ENCODE data around the gene ZNF319. TPM values are rescaled to one million over a fixed set of nuclear protein-coding genes. Genes with fewer than 3 reads are reported as not detected.

Gene ZNF319
- total RNA-seq, 2 experiments from 2014 or later: 4.7 to 12.7 TPM

DNA sequence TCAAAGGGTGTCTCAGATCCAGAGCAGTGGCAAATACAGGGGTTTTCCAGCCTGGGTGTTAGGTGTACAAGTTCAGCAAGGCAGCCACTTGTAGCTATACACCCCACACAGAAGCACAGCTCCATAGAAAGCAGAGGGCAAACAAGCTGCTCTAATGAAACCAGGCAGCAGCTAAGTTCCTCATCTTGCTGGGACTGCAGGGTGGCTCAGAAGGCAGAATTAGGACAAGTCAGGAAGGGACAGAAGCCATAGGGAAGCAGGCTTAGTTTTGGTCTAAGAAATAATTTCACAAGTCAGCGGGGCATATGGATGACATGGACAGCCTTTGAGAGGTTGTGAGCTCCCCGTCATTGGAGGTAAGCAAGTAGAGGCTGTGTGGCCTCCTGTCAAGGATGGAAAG, 53.2 kb downstream of the ZNF319 start:
- H3K4me2 ChIP-seq (ENCODE audit: low read length): no peak overlapping the region
- H4K20me1 ChIP-seq (ENCODE audit: insufficient read depth, low read length): no peaks in the 10 kb centered on the region
- no peak overlapping the region for H3K4me3 ChIP-seq (ENCODE audit: low read depth, low read length, poor library complexity, severe bottlenecking)
- TF ChIP-seq, protein P1, sequence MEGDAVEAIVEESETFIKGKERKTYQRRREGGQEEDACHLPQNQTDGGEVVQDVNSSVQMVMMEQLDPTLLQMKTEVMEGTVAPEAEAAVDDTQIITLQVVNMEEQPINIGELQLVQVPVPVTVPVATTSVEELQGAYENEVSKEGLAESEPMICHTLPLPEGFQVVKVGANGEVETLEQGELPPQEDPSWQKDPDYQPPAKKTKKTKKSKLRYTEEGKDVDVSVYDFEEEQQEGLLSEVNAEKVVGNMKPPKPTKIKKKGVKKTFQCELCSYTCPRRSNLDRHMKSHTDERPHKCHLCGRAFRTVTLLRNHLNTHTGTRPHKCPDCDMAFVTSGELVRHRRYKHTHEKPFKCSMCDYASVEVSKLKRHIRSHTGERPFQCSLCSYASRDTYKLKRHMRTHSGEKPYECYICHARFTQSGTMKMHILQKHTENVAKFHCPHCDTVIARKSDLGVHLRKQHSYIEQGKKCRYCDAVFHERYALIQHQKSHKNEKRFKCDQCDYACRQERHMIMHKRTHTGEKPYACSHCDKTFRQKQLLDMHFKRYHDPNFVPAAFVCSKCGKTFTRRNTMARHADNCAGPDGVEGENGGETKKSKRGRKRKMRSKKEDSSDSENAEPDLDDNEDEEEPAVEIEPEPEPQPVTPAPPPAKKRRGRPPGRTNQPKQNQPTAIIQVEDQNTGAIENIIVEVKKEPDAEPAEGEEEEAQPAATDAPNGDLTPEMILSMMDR (conservative IDR thresholded peaks at IDR 0.05; ENCODE audit: low read length): no peak
- no peak overlapping the region for H2AFZ ChIP-seq (ENCODE audit: low read length)
- H3K9me3 ChIP-seq (ENCODE audit: low read length): no peaks in the 10 kb centered on the region
- H3K27ac ChIP-seq (ENCODE audit: low read depth, low read length, poor library complexity, severe bottlenecking): no peak overlapping the region
- no peaks in the 10 kb centered on the region for H3K79me2 ChIP-seq (ENCODE audit: insufficient read depth, low read depth, low read length)
- POLR2A ChIA-PET: interaction anchor here (0.9 kb wide), 1 partner anchor 14 kb away, joined by 3 read pairs; no protein-coding TSS in a partner anchor
- H3K4me1 ChIP-seq (ENCODE audit: insufficient read depth, low read length, poor library complexity, severe bottlenecking): no peaks in the 10 kb centered on the region
- intact Hi-C loops (cut with micrococcal nuclease; ENCODE audit: unreplicated experiment): no loop called here
- no peaks in the 10 kb centered on the region for H3K9me2 ChIP-seq (ENCODE audit: insufficient read depth, low read length)
- H3K36me3 ChIP-seq (ENCODE audit: insufficient read depth, low read length): no peaks in the 10 kb centered on the region
- CTCF ChIA-PET (ENCODE audit: unreplicated experiment): no interaction called here
- DNase-seq (ENCODE audit: low spot score): no peak
- BruUV-seq (replicated peaks): no TSS peak

DNA sequence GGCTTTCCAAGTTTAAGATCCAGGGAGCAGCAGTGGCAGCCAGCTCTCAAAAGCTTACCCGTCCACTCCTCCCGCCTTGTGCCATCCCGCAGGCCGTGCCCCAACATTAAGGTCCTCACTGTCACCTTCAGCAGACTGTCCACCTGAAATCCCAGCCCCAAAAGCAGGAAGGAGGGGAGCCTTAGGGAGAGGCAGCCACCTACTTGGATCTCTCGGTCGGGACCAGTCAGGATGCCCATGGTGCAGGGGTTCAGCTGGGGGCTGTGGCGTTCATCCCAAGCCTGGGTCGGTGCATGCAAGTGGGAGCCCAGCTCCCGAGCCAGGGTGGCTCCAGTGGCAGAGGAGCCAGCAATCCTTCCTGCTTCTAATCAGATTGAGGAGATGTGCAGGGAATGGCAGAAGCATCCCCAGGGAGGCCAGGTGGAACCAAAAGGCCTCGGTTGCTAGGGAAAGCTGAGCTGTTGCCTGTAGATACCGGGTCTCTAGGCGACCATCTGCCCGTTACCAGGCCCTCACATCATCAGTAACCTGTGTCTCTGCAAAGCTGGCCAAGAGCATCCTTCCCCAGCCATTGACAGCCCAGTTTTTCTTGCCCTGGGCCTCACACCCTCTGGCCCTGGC, 54.2 kb downstream of the ZNF319 start:
- no peak for DNase-seq (ENCODE audit: low spot score)
- CTCF ChIA-PET (ENCODE audit: unreplicated experiment): no interaction called here
- H3K9me3 ChIP-seq (ENCODE audit: low read length): no peaks in the 10 kb centered on the region
- intact Hi-C loops (cut with micrococcal nuclease; ENCODE audit: unreplicated experiment): no loop called here
- no peak overlapping the region for H2AFZ ChIP-seq (ENCODE audit: low read length)
- no peak overlapping the region for H3K4me2 ChIP-seq (ENCODE audit: low read length)
- H3K4me3 ChIP-seq (ENCODE audit: low read depth, low read length, poor library complexity, severe bottlenecking): no peak overlapping the region
- POLR2A ChIA-PET: no interaction called here
- BruUV-seq (replicated peaks): no TSS peak
- H3K4me1 ChIP-seq (ENCODE audit: insufficient read depth, low read length, poor library complexity, severe bottlenecking): no peaks in the 10 kb centered on the region
- no peak overlapping the region for H3K27ac ChIP-seq (ENCODE audit: low read depth, low read length, poor library complexity, severe bottlenecking)
- no peaks in the 10 kb centered on the region for H3K9me2 ChIP-seq (ENCODE audit: insufficient read depth, low read length)
- H3K79me2 ChIP-seq (ENCODE audit: insufficient read depth, low read depth, low read length): no peaks in the 10 kb centered on the region
- no peak for TF ChIP-seq EZH2phosphoT487 (IDR thresholded peaks at IDR 0.05; ENCODE audit: borderline replicate concordance, low read depth, low read length)
- TF ChIP-seq, protein P1 (conservative IDR thresholded peaks at IDR 0.05; ENCODE audit: low read length): no peak
- no peaks in the 10 kb centered on the region for H3K36me3 ChIP-seq (ENCODE audit: insufficient read depth, low read length)
- no peaks in the 10 kb centered on the region for H4K20me1 ChIP-seq (ENCODE audit: insufficient read depth, low read length)

DNA sequence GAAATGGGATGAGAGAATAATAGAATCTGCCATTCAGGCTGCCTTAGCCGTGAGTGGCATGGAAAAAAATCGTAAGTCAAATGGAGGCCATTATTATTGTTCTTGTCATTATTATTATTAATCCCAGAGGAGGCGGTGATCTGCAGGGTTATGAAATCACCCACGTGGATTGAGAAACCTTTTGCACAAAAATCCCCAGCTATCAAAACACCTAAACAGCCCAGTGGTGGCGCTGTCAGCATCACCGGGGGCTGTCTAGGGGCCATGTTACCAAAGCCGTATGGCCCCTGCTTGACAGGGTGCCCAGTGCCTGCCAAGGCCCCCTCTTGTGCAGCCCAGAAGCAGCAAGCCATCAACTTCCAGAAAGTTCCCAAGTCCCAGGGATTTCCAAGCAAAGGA, 54.7 kb downstream of the ZNF319 start:
- intact Hi-C loops (cut with micrococcal nuclease; ENCODE audit: unreplicated experiment): no loop called here
- no peaks in the 10 kb centered on the region for H3K79me2 ChIP-seq (ENCODE audit: insufficient read depth, low read depth, low read length)
- DNase-seq (ENCODE audit: low spot score): no peak
- H3K9me3 ChIP-seq (ENCODE audit: low read length): no peaks in the 10 kb centered on the region
- H3K4me3 ChIP-seq (ENCODE audit: low read depth, low read length, poor library complexity, severe bottlenecking): no peak overlapping the region
- ChIA-PET POLR2A (no interaction called here), CTCF (ENCODE audit: unreplicated experiment) (no interaction called here)
- no peaks in the 10 kb centered on the region for H3K9me2 ChIP-seq (ENCODE audit: insufficient read depth, low read length)
- no peak for TF ChIP-seq EZH2phosphoT487 (IDR thresholded peaks at IDR 0.05; ENCODE audit: borderline replicate concordance, low read depth, low read length)
- TF ChIP-seq, protein P1 (conservative IDR thresholded peaks at IDR 0.05; ENCODE audit: low read length): peak; percentile 51
- BruUV-seq (replicated peaks): no TSS peak
- H4K20me1 ChIP-seq (ENCODE audit: insufficient read depth, low read length): no peaks in the 10 kb centered on the region
- H3K4me1 ChIP-seq (ENCODE audit: insufficient read depth, low read length, poor library complexity, severe bottlenecking): no peaks in the 10 kb centered on the region
- H3K4me2 ChIP-seq (ENCODE audit: low read length): no peak overlapping the region
- no peak overlapping the region for H2AFZ ChIP-seq (ENCODE audit: low read length)
- H3K27ac ChIP-seq (ENCODE audit: low read depth, low read length, poor library complexity, severe bottlenecking): no peak overlapping the region
- no peaks in the 10 kb centered on the region for H3K36me3 ChIP-seq (ENCODE audit: insufficient read depth, low read length)

Measured in OCI-LY7 (cell line).